HL-60 (cell line): ENCODE results near the gene SPAM1.

Source experiments
- DNase-seq, 2 experiments: peaks; one replicate each; pipeline ENCODE4 v3.0.0-alpha.2; 2010 to 2020; ENCODE audit warnings: low read depth in 1 of 2, low spot score in 1 of 2
- H3K27ac ChIP-seq: fragments of 250-450 bp; sonication (Bioruptor Pico); replicated peaks from 2 replicates; pipeline ENCODE4 v1.5.1; 2020; ENCODE audit warnings: mild to moderate bottlenecking, moderate library complexity
- H3K27me3 ChIP-seq: fragments of 250-450 bp; sonication (Bioruptor Pico); 2 replicates; pipeline ENCODE4 v1.5.1; 2021; ENCODE audit warnings: mild to moderate bottlenecking, moderate library complexity; ENCODE audit not compliant: insufficient read depth, poor library complexity, severe bottlenecking
- H3K4me3 ChIP-seq: replicated peaks from 2 replicates; pipeline ENCODE4 v1.5.1; 2011; ENCODE audit warnings: mild to moderate bottlenecking, control low read depth, low read length; ENCODE audit not compliant: insufficient read depth
- CTCF ChIP-seq: IDR thresholded peaks from one replicate; pipeline ENCODE4 v1.5.1; 2011; ENCODE audit warnings: low read length, control low read depth, inconsistent platforms; ENCODE audit not compliant: insufficient read depth
- GABPA ChIP-seq: IDR thresholded peaks from 2 replicates; pipeline ENCODE4 v1.6.1; 2012; ENCODE audit warnings: low read depth
- POLR2AphosphoS5 ChIP-seq: IDR thresholded peaks from 2 replicates; pipeline ENCODE4 v1.6.1; 2012; ENCODE audit warnings: low read depth
- REST ChIP-seq: IDR thresholded peaks from 2 replicates; pipeline ENCODE4 v1.6.1; 2012; ENCODE audit warnings: low read depth; ENCODE audit not compliant: insufficient replicate concordance
- SPI1 ChIP-seq: IDR thresholded peaks from 2 replicates; pipeline ENCODE4 v1.6.1; 2012; ENCODE audit warnings: low read depth, mild to moderate bottlenecking, borderline replicate concordance

The SPAM1 gene

GRCh38 chr7:123944395-123944794, 19.4 kb downstream of the SPAM1 start:
- Histone ChIP-seq H3K4me3 (no peak overlapping the region), H3K27ac (no peak overlapping the region), H3K27me3 (no peaks in the 10 kb centered on the region)
- no peak for TF ChIP-seq SPI1
- TF ChIP-seq REST = no peak
- no peak for TF ChIP-seq CTCF
- TF ChIP-seq GABPA = no peak
- TF ChIP-seq POLR2AphosphoS5 = no peak
- no peak for DNase-seq

DNA sequence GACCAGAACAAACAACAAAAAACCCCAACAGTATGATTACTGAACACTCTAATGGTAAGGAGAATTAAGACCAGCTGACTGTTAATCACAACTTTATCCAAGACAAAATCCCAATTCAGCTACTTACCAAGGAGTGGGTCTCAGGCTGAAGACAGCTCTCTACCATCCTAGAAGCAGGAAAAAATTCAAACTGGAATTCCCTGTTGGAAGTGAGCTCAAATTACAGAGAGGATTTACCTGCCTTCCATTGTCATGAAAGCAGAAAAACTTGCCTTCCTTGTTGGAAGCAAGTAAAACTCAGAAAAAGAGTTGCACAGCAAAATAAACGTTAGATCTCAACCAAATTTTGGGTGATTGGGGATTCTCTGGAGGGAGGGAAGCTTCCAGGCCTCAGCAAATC, 20.9 kb downstream of the SPAM1 start:
- no peak overlapping the region for H3K27ac ChIP-seq
- no peak for DNase-seq
- TF ChIP-seq CTCF (no peak), SPI1 (no peak), POLR2AphosphoS5 (no peak), GABPA (no peak), REST (no peak)

GRCh38 chr7:123948136-123948535, 23.1 kb downstream of the SPAM1 start:
- Histone ChIP-seq H3K4me3 (no peak overlapping the region), H3K27ac (no peak overlapping the region), H3K27me3 (no peaks in the 10 kb centered on the region)
- TF ChIP-seq SPI1 = no peak
- TF ChIP-seq GABPA = no peak
- no peak for TF ChIP-seq POLR2AphosphoS5
- TF ChIP-seq REST = no peak
- TF ChIP-seq CTCF = no peak
- DNase-seq = no peak

More for the DNA sequence above, 20.9 kb downstream of the SPAM1 start:
- H3K4me3 ChIP-seq = no peak overlapping the region
- no peaks in the 10 kb centered on the region for H3K27me3 ChIP-seq
